HG02610 (cell line): ENCODE data around the gene SLC1A7.

Source experiments
- ATAC-seq: cut with Tn5 transposase; IDR thresholded peaks from one replicate; pipeline ENCODE4 v1.9.1; 2021; ENCODE audit warnings: mild to moderate bottlenecking, moderate library complexity; ENCODE audit not compliant: unreplicated experiment

The SLC1A7 gene

GRCh38 chr1:53162621-53163020 is 20.2 kb upstream of the SLC1A7 start:
- no peak for ATAC-seq

- ATAC-seq: no peak
Observed at GRCh38 chr1:53160924-53161378, 18.5 kb upstream of the SLC1A7 start.

GRCh38 chr1:53158900-53159299 is 16.5 kb upstream of the SLC1A7 start:
- no peak for ATAC-seq

- ATAC-seq: no peak
Observed at GRCh38 chr1:53156783-53157182, 14.3 kb upstream of the SLC1A7 start.

- ATAC-seq: no peak
Observed at GRCh38 chr1:53155945-53156344, 13.5 kb upstream of the SLC1A7 start.

- ATAC-seq: no peak
Observed at GRCh38 chr1:53155534-53155933, 13.1 kb upstream of the SLC1A7 start.

- ATAC-seq: no peak
Observed at GRCh38 chr1:53154859-53155438, 12.5 kb upstream of the SLC1A7 start.

GRCh38 chr1:53153752-53154151 is 11.3 kb upstream of the SLC1A7 start:
- ATAC-seq: no peak

GRCh38 chr1:53148123-53148522 is 5.7 kb upstream of the SLC1A7 start:
- no peak for ATAC-seq

GRCh38 chr1:53147174-53147573 is 4.7 kb upstream of the SLC1A7 start:
- ATAC-seq: no peak

GRCh38 chr1:53145942-53146708 is 3.7 kb upstream of the SLC1A7 start:
- ATAC-seq: no peak

- ATAC-seq: no peak
Observed at GRCh38 chr1:53145619-53145941, 3.1 kb upstream of the SLC1A7 start.

GRCh38 chr1:53145051-53145600 is 2.7 kb upstream of the SLC1A7 start:
- ATAC-seq: no peak

- no peak for ATAC-seq
Observed at GRCh38 chr1:53144201-53144600, 1.8 kb upstream of the SLC1A7 start.

- no peak for ATAC-seq
Observed at GRCh38 chr1:53143527-53143926, 1.1 kb upstream of the SLC1A7 start.

GRCh38 chr1:53141487-53142055 is 867 bp downstream of the SLC1A7 start:
- no peak for ATAC-seq

- no peak for ATAC-seq
Observed at GRCh38 chr1:53140451-53140850, 2.0 kb downstream of the SLC1A7 start.

GRCh38 chr1:53139951-53140361 is 2.5 kb downstream of the SLC1A7 start:
- ATAC-seq: no peak

- ATAC-seq: no peak
Observed at GRCh38 chr1:53138991-53139884, 3.2 kb downstream of the SLC1A7 start.

GRCh38 chr1:53137729-53138128 is 4.7 kb downstream of the SLC1A7 start:
- no peak for ATAC-seq

- ATAC-seq: no peak
Observed at GRCh38 chr1:53135735-53136114, 6.7 kb downstream of the SLC1A7 start.
